CD14-positive monocyte (primary cell): ENCODE data around the gene TJP2. TPM values are rescaled to one million over a fixed set of nuclear protein-coding genes. Genes with fewer than 3 reads are reported as not detected.

ENCODE experiments used
- DNase-seq, 3 donors: peaks; one replicate each; pipeline ENCODE4 v3.0.0-alpha.2; 2011 to 2022
- H2AFZ ChIP-seq: 2 replicates; pipeline ENCODE4 v1.6.0; 2012; ENCODE audit warnings: mild to moderate bottlenecking, low read depth, low read length, inconsistent platforms; ENCODE audit not compliant: insufficient read depth, poor library complexity, severe bottlenecking
- H3K27ac ChIP-seq, 2 donors: 1 replicate in 1 of 2; 2 replicates in 1 of 2; pipeline ENCODE4 v1.5.1; 2012 to 2013; ENCODE audit warnings: low read length in 2 of 2, control low read depth in 1 of 2, inconsistent platforms in 1 of 2, low read depth in 1 of 2, mild to moderate bottlenecking in 1 of 2
- H3K27me3 ChIP-seq, 2 donors: one replicate each; pipeline versions ENCODE4 v1.6.0 to v1.6.1; 2011 to 2013; ENCODE audit warnings: low read length in 2 of 2; ENCODE audit not compliant: control insufficient read depth in 2 of 2, insufficient read depth in 2 of 2
- H3K36me3 ChIP-seq, 2 donors: replicated peaks in 1 of 2; 1 replicate in 1 of 2; 2 replicates in 1 of 2; pipeline versions ENCODE4 v1.5.1 to v1.6.1; 2012 to 2013; ENCODE audit warnings: low read length in 2 of 2, control low read depth in 1 of 2, inconsistent platforms in 1 of 2, mild to moderate bottlenecking in 1 of 2; ENCODE audit not compliant: insufficient read depth in 2 of 2, control insufficient read depth in 1 of 2
- H3K4me1 ChIP-seq, 2 donors: 1 replicate in 1 of 2; 2 replicates in 1 of 2; pipeline versions ENCODE4 v1.5.1 to v1.6.1; 2012 to 2013; ENCODE audit warnings: low read length in 2 of 2, control low read depth in 1 of 2, inconsistent platforms in 1 of 2, mild to moderate bottlenecking in 1 of 2, moderate library complexity in 1 of 2; ENCODE audit not compliant: insufficient read depth in 2 of 2, control insufficient read depth in 1 of 2
- H3K4me2 ChIP-seq: replicated peaks from 2 replicates; pipeline ENCODE3; 2012; ENCODE audit warnings: low read length, moderate library complexity, mild to moderate bottlenecking; ENCODE audit not compliant: poor library complexity, severe bottlenecking; ENCODE audit errors: extremely low read depth
- H3K4me3 ChIP-seq, 3 experiments: fragments of 200-600 bp in 1 of 3; sonication (generic) in 1 of 3; replicated peaks in 1 of 3; 1 replicate in 2 of 3; 2 replicates in 1 of 3; pipeline ENCODE4 v1.5.1; 2011 to 2013; ENCODE audit warnings: low read length in 3 of 3, mild to moderate bottlenecking in 3 of 3, control low read depth in 2 of 3, low read depth in 2 of 3, inconsistent platforms in 1 of 3, moderate library complexity in 1 of 3
- H3K79me2 ChIP-seq: 2 replicates; pipeline ENCODE4 v1.6.0; 2012; ENCODE audit warnings: mild to moderate bottlenecking, control low read depth, inconsistent platforms, low read length, moderate library complexity; ENCODE audit not compliant: insufficient read depth
- H3K9ac ChIP-seq: 2 replicates; pipeline ENCODE4 v1.6.0; 2017; ENCODE audit warnings: low read length, mild to moderate bottlenecking; ENCODE audit not compliant: insufficient read depth, poor library complexity, severe bottlenecking
- H3K9me3 ChIP-seq, 2 donors: replicated peaks in 1 of 2; 1 replicate in 1 of 2; 2 replicates in 1 of 2; pipeline versions ENCODE4 v1.5.1 to v1.6.1; 2012 to 2013; ENCODE audit warnings: low read length in 2 of 2, control low read depth in 1 of 2; ENCODE audit not compliant: control insufficient read depth in 1 of 2, insufficient read depth in 1 of 2
- H4K20me1 ChIP-seq: 2 replicates; pipeline ENCODE4 v1.6.0; 2012; ENCODE audit warnings: mild to moderate bottlenecking, low read length, control low read depth, moderate library complexity; ENCODE audit not compliant: insufficient read depth
- H3K27ac Mint-ChIP-seq, 7 donors: one replicate each; pipeline ENCODE4 v1.8.0; 2020; ENCODE audit warnings: mild to moderate bottlenecking in 7 of 7, mixed read lengths in 7 of 7, moderate library complexity in 6 of 7, inconsistent platforms in 2 of 7
- H3K27me3 Mint-ChIP-seq, 3 donors: one replicate each; pipeline ENCODE4 v1.8.0; 2021 to 2022; ENCODE audit warnings: low read depth in 3 of 3, mild to moderate bottlenecking in 3 of 3, mixed read lengths in 3 of 3, moderate library complexity in 3 of 3, inconsistent platforms in 1 of 3
- H3K36me3 Mint-ChIP-seq, 2 donors: one replicate each; pipeline ENCODE4 v1.8.0; 2020; ENCODE audit warnings: mixed read lengths in 2 of 2, inconsistent platforms in 1 of 2, mild to moderate bottlenecking in 1 of 2
- H3K4me1 Mint-ChIP-seq: one replicate; pipeline ENCODE4 v1.8.0; 2020; ENCODE audit warnings: mild to moderate bottlenecking, mixed read lengths
- H3K4me3 Mint-ChIP-seq, 2 donors: one replicate each; pipeline ENCODE4 v1.8.0; 2020; ENCODE audit warnings: mild to moderate bottlenecking in 2 of 2, mixed read lengths in 2 of 2, moderate library complexity in 1 of 2
- H3K9me3 Mint-ChIP-seq, 7 donors: one replicate each; pipeline ENCODE4 v1.8.0; 2020 to 2022; ENCODE audit warnings: mixed read lengths in 7 of 7, mild to moderate bottlenecking in 6 of 7, moderate library complexity in 6 of 7, inconsistent platforms in 2 of 7
- WGBS: methylation state at CpG from one replicate; pipeline ENCODE4 v1.1.5; 2013; ENCODE audit warnings: missing lambda C conversion rate; ENCODE audit not compliant: insufficient coverage; 5-methylcytosine and 5-hydroxymethylcytosine counted together
- intact Hi-C, 2 donors: fragments of 100-400 bp; cut with micrococcal nuclease; formaldehyde crosslinking; loops; one replicate each; pipeline versions ENCODE4 v1.15.0 to v1.15.1; 2023
- polyA plus RNA-seq, 3 donors: library from polyadenylated mRNA; depleted of rRNA in 1 of 3; unstranded in 2 of 3; stranded (reverse) in 1 of 3; fragments of 300-500 nt in 2 of 3; fragments of >200 nt in 1 of 3; fragmentation: Illumina TruSeq in 2 of 3; gene quantifications; 1 replicate in 2 of 3; 2 replicates in 1 of 3; pipeline ENCODE4 v1.2.3, GENCODE V29; 2012 to 2021
- TF ChIP-seq, protein P1 (sequence below): fragments of 200-600 bp; IDR thresholded peaks from one replicate; pipeline ENCODE4 v1.8.0; 2022; ENCODE audit warnings: antibody characterized with exemption, mild to moderate bottlenecking

Gene TJP2
- polyA plus RNA-seq, 3 donors: 8.0 to 17.8 (median 13.8) TPM

DNA sequence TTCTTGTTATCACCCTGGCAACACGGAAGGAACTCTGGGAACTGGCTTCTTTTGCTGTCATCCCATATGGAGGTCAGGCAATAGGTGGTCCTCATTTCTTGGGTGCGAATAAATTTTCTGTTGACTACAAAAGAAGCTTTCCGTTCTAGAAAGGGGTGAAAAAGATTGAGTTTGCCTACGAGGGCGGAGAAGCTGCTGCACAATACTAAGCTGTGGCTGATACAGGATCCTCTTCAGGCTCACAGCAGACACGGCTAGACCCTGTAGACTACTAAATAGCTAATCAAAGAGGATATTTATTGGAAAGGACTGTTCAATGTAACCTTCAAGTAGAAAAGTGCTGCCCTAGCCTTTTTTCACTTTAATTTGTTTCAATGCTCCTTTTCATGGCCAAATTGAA lies 58.1 kb downstream of the TJP2 start:
- Histone ChIP-seq H3K27me3 (no peaks in the 10 kb centered on the region), H3K4me3 (no peak overlapping the region), H3K4me1 (no peaks in the 10 kb centered on the region), H4K20me1 (no peaks in the 10 kb centered on the region), H3K36me3 (peaks cover 33 to 89% of the 10 kb centered on the region in 2 donors), H3K9me3 (no peaks in the 10 kb centered on the region), H3K27ac (no peak overlapping the region), H2AFZ (no peak overlapping the region), H3K79me2 (no peaks in the 10 kb centered on the region), H3K9ac (no peak overlapping the region), H3K4me2 (no peak overlapping the region)
- Mint-ChIP-seq H3K27me3 (peaks cover 0 to 2% (median 0%) of the 10 kb centered on the region in 3 donors), H3K27ac (no peak overlapping the region), H3K9me3 (no peaks in the 10 kb centered on the region), H3K4me1 (no peaks in the 10 kb centered on the region), H3K36me3 (peaks cover 50 to 68% of the 10 kb centered on the region in 2 donors), H3K4me3 (no peak overlapping the region)
- intact Hi-C loops: no loop called here
- TF ChIP-seq, protein P1, sequence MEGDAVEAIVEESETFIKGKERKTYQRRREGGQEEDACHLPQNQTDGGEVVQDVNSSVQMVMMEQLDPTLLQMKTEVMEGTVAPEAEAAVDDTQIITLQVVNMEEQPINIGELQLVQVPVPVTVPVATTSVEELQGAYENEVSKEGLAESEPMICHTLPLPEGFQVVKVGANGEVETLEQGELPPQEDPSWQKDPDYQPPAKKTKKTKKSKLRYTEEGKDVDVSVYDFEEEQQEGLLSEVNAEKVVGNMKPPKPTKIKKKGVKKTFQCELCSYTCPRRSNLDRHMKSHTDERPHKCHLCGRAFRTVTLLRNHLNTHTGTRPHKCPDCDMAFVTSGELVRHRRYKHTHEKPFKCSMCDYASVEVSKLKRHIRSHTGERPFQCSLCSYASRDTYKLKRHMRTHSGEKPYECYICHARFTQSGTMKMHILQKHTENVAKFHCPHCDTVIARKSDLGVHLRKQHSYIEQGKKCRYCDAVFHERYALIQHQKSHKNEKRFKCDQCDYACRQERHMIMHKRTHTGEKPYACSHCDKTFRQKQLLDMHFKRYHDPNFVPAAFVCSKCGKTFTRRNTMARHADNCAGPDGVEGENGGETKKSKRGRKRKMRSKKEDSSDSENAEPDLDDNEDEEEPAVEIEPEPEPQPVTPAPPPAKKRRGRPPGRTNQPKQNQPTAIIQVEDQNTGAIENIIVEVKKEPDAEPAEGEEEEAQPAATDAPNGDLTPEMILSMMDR: no peak
- no peak for DNase-seq
- WGBS: 100% methylated on average over 4 of the region's 6 CpGs

DNA sequence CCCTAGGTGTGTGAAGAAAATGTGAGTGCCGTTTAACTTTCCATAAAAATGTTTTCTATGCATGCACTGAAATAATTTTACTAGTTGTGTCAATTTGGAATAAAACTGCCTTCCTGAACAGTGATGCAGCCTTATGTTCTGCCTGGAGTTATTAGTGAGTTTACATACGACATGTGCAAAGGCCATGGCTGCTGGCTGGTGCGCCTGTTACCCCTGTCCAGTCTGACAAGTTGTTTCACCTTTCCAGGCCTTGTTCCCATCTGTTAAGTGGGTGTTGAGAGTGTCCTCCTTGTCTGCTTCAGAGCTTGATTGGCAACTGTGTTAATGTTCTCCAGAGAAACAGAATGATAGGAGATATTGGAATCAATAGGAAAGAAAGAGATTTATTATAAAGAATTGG lies 60.6 kb downstream of the TJP2 start:
- H3K79me2 ChIP-seq: no peaks in the 10 kb centered on the region
- H3K36me3 ChIP-seq: peaks cover 38 to 92% of the 10 kb centered on the region in 2 donors

More for the DNA sequence above, 60.6 kb downstream of the TJP2 start:
- no peak overlapping the region for H3K4me2 ChIP-seq
- Mint-ChIP-seq H3K27me3 (no peaks in the 10 kb centered on the region), H3K27ac (no peak overlapping the region), H3K4me3 (no peak overlapping the region), H3K4me1 (no peaks in the 10 kb centered on the region), H3K9me3 (no peaks in the 10 kb centered on the region), H3K36me3 (peaks cover 53 to 73% of the 10 kb centered on the region in 2 donors)
- H2AFZ ChIP-seq: no peak overlapping the region
- intact Hi-C loops: no loop called here
- no peaks in the 10 kb centered on the region for H3K9me3 ChIP-seq
- H3K9ac ChIP-seq: no peak overlapping the region
- no peaks in the 10 kb centered on the region for H3K4me1 ChIP-seq
- TF ChIP-seq, protein P1: no peak
- H3K4me3 ChIP-seq: no peak overlapping the region
- no peak overlapping the region for H3K27ac ChIP-seq
- no peaks in the 10 kb centered on the region for H3K27me3 ChIP-seq
- DNase-seq: no peak
- H4K20me1 ChIP-seq: no peaks in the 10 kb centered on the region
- WGBS: 50% methylated on average over 2 of the region's 3 CpGs
